Superior temporal gyrus (tissue), 1 donor: ENCODE data around the gene PLK2.

Experiments
- DNase-seq: peaks from one replicate; pipeline ENCODE4 v3.0.0-alpha.2; 2016; ENCODE audit errors: extremely low spot score

The PLK2 gene

DNA sequence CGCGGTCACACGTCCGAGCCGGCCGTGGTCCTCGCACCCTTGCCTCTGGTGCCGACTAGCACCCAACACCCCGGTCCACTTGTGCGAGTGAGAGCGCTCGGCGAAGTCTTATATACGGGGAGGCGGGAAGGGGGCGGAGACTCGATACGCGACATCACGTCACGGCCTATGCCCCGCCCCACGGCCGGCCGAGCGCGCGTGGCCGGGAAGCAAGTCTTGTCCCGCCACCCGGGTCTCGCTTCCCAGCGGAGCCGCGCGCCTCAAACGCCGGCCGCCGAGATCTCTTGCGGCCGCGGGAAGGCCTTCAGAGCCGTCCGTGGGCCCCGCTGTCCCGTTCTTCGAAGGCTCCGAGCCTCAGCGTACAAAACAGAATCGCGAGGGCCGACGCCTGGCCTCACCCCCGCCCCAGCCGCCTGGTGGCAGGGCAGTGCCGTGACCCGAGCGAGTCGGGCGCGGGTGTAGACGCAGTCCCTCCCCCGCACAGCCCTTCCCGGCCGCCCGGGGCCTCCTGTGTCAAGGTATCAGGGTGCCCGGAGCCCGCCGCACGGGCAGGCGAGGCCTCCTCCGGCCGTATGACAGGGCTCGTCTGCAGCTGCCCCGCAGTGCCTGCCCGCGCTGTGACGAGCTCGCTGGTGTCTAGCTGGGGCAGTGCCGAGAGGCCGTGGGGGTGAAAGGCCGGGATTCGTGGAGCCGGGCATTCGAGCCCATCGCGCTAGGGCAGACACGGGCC lies at the start of gene PLK2:
Gene PLK2 (minus strand): TSS at position 85 of the 730 bp plus-strand sequence. CDS start 127 bp downstream, outside the sequence.
- DNase-seq, result peak; percentile 95

DNA sequence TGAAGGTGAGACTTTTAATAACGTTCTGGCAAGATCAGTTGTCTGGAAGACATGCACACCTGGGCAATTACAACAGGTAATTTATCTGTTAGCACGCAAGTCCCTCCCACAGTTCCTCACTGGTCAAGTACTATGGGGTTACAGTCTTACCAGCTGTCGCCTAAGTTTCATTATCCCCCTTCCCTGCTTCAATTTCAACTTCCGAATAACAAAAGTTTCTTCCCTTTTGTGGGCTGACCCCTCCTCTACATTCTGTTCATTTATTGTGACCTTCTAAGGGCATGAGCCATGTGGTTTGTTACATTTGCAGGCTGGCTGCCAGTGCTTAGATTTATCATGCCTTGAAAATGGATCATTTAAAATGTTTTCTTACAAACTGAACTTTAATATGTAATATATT lies 47.8 kb upstream of the PLK2 start:
- DNase-seq, result no peak

GRCh38 chr5:58505971-58506640 lies 46.2 kb upstream of the PLK2 start:
- no peak for DNase-seq

DNA sequence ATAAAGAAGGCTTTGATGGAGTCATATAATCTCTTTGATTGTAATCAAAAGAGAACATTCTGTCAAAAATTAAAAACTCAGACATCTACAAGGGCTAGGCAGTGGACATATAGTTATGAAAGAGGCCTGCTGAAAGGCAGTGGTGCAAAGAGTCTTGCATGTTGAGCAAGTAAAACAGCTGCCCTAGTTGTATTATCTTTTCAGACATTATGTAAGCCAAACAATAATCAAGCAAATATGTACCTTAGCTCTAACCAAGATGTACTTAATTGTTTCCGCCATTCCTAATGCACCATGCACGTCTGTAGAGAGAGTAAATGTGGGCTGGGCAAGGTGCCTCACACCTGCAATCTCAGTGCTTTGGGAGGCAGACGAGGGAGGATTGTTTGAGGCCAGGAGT lies 45.6 kb upstream of the PLK2 start:
- DNase-seq, result no peak

- no peak for DNase-seq
Measured at GRCh38 chr5:58504766-58505165, 44.9 kb upstream of the PLK2 start.

- no peak for DNase-seq
Measured at GRCh38 chr5:58503390-58504046, 43.6 kb upstream of the PLK2 start.

DNA sequence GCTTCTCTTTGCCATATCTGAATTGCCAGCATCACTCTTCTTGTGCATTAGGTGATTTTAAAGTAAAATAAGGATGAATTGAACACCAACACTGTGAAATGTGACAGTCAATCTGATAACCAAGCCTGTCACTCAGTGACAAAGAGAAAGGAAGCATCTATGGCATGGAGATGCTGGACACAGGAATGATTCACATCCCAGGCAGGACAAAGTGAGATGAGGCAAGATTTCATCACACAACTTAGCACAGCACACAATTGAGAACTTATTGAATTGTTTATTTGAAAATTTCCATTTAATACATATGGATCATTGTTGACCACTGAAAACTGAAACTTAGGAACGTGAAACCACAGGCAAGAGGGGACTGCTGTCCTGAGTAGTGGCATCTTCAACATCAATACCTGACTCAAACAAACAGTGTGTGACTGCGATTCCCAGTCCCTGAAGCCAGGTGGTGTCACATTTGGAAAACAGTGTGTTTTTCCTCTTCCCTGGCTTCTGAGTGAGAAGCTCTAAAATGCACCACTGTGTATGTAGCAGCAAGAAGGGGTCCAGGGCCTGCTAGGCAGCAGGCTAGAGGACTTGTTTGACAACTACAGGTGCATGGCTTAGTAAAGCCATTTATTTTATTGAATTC lies 42.0 kb upstream of the PLK2 start:
- no peak for DNase-seq

GRCh38 chr5:58499941-58500340 lies 40.1 kb upstream of the PLK2 start:
- DNase-seq, result no peak

DNA sequence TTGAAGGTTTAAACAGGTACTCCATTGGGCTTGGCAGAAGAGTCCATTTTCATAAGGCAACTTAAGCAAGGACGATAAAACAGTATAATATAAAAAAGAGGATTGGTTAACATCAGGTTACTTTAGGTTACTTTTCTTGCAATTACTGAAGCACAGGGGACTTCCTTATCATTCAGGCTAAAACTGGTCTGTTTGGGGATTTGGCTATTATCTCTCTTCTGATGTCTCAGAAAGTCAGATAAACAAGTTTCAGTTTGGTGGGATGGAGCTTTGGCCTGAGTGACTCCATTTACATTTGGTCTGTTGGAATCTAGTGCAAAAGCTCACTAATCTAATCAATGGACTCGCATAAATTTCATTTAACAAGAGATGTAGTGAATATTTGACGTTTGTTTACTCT lies 39.3 kb upstream of the PLK2 start:
- no peak for DNase-seq

DNA sequence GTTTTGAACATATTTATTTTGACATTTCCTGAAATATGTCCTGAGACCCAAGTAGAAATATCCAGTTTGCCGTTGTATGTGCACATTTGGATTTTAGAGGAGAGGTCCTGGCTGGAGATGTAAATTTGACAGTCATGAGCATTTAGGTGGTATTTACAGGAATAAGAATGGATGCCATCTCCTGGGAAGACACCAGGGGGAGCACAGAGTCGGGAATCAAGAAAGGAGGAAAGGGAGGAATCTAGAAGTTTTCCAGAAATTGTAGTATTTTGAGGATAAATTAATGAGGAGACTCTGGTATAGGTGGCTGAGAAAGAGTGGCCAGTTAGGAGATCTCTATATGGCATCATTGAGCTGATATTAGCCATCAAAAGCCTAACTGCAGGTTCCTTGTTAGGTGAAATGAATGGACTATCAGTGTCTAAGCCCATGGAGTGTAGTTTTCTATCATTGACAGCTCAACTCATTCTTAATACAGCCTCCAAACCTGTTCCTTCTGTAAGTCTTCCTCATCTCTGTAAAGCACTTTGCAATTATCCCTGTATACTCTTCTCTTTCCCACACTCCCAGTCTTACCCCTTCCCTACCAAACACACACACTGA lies 38.6 kb upstream of the PLK2 start:
- DNase-seq, result peak; percentile 75

DNA sequence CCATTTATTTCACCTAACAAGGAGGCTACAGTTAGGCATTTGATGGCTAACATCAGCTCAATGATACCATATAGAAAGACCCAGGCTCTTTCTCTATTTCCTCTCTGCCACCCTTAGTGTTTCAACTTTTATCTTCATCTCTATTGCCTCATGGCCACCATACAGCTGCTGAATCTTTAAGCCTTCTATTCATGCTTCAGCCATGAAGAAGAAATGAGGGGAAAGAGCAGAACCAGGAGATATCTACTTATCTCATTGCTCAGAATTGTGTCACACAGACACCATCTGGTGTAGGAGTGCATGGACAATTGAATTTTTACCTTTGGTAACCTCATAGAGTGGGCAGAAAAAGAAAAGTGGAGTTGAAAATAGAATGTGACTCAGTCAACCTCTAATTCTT lies 38.0 kb upstream of the PLK2 start:
- no peak for DNase-seq

DNA sequence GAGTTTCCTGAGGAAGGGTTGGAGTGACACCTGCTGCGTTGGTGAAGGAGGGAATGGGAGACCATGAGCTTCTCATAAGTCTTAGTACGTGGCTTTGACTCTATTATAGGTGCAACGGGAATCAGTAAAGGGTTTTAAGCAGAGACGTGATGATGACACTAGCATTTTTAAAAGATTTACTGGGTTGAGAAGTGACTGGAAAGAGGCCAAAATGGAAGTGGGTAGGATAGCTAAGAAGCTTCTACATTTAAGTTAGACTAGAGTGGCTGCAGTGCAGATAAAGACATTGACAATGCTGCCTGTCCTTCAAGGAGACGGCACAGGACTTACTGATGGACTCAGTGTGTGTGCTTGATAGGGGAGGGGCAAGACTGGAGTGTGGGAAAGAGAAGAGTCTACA lies 37.5 kb upstream of the PLK2 start:
- DNase-seq, result no peak

DNA sequence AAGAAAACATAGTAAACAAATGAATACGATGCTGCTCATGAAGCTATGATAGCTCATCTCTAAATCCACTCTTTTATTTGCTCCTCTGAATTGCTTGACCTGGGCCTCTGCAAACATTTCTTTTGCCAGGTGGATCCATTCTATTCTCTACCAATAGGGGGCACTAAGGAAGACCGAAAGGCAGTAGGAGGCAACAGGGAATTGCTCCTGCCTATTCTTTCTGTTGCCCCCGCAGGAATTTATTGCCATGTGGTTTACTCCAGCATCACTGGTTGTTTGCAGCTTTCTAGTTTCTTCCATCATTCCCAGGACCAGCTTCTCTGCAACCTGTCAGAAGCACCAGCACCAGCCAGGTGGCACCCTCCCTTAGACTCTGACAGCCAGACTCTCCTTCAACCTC lies 36.6 kb upstream of the PLK2 start:
- no peak for DNase-seq

GRCh38 chr5:58493141-58493540 lies 33.3 kb upstream of the PLK2 start:
- DNase-seq, result no peak

GRCh38 chr5:58491216-58491892 lies 31.5 kb upstream of the PLK2 start, which contains the start of gene GAPT:
GAPT (plus strand) TSS chr5:58491435; CDS start chr5:58494537, 3,102 bp downstream.
- no peak for DNase-seq

DNA sequence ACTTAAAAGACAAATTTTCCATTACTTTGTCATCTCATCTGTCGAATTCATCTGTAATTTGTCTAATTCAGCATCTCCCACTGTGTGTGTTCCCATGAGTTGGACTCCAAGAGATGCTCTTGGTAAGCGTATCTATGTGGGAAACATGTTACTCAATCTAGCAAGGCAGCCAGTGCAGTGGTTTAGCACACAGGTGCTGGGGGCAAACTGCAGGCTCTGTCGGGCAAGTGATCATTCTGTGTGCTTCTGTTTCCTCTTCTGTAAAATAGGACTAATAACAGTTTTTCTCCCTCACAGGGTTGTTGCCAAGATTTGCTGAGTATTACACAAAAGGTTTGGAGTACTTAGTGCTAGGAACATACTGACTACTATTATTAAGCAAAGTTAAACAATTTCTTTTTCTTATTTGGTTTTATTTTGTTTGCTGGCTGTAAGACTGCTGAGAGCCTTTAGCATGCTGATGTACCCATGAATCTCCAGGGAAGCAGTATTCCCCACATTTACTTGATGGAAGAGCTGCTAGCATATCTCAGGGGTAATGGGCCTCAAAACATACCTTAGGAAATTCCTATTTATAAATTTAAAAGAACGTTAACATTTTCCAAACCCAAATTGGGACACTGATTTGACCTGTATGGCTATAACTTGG lies 30.6 kb upstream of the PLK2 start:
- DNase-seq, result no peak

DNA sequence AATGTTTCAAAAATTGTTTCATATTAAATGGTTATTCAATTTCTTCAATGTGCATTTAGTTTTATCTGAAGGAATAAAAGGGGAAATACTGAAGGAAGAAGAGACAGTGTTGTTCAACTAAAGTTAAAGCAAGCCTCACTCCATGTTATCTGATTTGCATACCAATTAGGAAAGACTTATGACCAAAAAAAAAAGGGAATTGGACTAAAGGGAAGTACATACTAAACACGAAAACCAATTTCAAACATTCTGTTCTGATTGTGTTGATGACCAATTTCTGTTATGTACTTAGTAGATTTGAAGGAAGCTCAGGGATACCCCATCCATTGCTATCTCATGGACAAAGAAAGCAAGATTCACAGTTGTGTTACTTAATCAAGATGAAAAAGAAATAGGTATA lies 26.4 kb upstream of the PLK2 start:
- DNase-seq, result no peak

DNA sequence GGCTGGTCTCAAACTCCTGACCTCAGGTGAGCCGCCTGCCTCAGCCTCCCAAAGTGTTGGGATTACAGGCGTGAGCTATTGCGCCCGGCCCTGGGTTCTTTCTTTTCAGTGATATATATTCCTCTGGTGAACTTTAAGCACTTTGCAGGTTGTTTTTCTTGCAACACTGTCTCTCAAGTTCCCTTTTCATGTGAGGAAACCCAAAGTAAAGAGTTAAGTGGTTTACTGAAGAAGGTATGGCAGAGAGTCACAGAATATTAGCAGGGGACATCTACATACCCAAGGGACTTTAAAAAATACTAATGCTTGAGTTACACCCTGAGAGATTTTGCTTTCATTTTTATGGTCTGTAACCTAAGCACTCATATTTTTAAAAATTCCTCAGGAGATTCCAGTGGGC lies 24.6 kb upstream of the PLK2 start:
- no peak for DNase-seq

DNA sequence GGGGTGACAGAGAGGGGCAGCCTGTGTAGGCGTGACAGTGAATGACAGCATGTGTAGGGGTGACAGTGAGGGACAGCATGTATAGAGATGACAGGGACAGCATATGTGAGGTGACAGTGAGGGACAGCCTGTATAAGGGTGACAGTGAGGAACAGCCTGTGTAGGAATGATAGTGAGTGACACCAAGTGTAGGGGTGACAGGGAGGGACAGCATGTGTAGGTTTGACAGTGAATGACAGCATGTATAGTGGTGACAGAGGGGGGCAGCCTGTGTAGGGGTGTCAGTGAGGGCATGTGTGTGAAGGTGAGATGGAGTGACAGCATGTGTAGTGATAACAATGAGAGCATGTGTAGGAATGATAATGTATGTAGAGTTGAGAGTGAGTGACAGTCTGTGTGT lies 22.6 kb upstream of the PLK2 start:
- DNase-seq, result no peak

DNA sequence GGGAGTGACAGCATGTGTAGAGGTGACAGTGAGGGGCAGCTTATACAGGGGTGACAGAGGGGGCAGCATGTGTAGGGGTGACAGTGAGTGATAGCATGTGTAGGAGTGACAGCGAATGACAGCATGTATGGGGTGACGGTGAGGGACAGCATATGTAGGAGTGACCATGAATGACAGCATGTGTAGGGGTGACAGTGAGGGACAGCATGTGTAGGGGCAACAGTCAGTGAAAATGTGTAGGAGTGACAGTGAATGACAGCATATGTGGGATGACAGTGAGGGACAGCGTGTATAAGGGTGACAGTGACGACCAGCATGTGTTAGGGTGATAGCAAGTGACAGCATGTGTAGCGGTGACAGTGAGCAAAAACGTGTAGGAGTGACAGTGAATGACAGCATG lies 21.9 kb upstream of the PLK2 start:
- DNase-seq, result no peak
